ENCODE results near the gene GNG2.

DNA sequence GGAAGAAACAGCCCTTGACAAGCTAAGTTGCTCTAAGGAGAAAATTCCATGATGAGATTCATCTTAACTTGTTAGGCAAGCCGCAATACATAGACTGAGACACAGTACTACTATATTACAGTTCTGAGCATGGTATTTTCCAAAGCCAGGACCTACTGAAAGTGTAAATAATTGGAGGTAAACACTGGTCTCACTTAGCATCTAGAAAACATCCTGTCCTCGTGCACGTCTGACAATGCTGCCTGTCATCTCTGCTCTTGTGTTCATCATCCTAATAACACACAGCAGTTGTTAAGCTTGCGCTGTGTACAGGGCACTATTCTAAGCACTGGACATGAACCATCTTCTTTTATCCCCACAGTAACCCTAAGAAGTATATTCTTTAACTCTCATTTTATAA lies 64.2 kb downstream of the GNG2 start:
- TF ChIP-seq, protein P1, sequence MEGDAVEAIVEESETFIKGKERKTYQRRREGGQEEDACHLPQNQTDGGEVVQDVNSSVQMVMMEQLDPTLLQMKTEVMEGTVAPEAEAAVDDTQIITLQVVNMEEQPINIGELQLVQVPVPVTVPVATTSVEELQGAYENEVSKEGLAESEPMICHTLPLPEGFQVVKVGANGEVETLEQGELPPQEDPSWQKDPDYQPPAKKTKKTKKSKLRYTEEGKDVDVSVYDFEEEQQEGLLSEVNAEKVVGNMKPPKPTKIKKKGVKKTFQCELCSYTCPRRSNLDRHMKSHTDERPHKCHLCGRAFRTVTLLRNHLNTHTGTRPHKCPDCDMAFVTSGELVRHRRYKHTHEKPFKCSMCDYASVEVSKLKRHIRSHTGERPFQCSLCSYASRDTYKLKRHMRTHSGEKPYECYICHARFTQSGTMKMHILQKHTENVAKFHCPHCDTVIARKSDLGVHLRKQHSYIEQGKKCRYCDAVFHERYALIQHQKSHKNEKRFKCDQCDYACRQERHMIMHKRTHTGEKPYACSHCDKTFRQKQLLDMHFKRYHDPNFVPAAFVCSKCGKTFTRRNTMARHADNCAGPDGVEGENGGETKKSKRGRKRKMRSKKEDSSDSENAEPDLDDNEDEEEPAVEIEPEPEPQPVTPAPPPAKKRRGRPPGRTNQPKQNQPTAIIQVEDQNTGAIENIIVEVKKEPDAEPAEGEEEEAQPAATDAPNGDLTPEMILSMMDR (IDR thresholded peaks at IDR 0.05 in 8 of 11, conservative IDR thresholded peaks at IDR 0.05 in 3 of 11) = no peak
- TF ChIP-seq POLR2A (IDR thresholded peaks at IDR 0.05) (no peak), POLR2AphosphoS5 (IDR thresholded peaks at IDR 0.05) (no peak)
